HTERT RPE-1 (cell line): Measurements from ENCODE around the gene PCNT.

ENCODE experiments used
- in situ Hi-C: fragments of 300-500 bp; cut with MboI; formaldehyde crosslinking; loops from 4 replicates; pipeline ENCODE4 v1.14.3; 2020; ENCODE audit warnings: low sequenced_read_pairs

PCNT gene

DNA sequence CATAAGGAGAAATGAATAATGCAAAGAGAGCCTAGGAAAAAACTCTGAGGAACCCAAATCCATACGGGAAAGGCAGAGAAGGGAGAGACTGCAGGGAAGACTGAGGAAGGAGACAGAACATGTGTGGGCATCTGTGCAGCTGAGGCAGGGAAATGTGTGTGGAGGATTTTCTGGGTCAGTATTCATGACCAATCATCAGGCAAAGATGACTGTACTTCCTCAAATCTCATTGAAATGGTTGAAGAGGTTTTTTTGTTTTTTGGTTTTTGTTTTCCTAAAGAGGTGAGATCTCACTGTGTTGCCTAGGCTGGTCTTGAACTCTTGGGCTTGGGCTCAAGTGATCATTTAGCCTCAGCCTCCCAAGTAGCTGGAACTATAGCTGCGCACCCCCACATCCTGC is 150.4 kb downstream of the PCNT start:
- in situ Hi-C loops = no loop called here

DNA sequence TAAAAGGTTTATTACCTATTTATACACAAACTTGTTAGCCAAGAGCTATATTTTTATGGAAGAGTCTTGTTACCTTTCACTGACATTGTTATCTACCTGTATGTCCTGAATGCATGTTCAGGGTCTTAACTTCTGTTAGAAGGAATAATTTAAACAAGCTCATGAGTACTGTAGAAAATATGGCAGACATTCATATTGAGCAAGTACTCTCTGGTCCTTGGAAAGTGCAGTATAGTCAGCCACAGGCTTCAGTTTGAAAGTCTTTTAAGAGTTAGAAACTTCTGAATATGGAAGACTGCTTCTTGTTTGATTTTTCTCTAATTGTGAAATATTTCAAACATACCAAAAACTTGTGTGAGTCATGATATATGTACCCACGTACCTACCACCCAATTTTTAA is 151.3 kb downstream of the PCNT start:
- in situ Hi-C loops = no loop called here

DNA sequence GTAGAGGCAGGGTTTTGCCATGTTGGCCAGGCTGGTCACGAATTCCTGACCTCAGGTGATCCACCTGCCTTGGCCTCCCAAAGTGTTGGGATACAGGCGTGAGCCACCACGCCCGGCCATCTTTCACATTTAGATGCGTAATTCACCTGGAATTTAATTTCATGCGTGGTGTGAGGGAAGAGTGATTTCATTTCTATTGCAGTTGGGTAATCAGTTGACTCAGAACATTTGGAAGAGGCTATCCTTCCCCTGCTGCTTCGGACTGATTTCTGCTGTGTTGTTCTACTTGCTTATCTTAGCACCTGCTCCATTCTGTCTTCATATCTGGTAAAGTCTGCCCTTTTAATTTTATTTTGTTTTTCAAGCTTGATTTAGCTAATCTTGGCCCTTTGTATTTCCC is 153.8 kb downstream of the PCNT start:
- in situ Hi-C loops = no loop called here

DNA sequence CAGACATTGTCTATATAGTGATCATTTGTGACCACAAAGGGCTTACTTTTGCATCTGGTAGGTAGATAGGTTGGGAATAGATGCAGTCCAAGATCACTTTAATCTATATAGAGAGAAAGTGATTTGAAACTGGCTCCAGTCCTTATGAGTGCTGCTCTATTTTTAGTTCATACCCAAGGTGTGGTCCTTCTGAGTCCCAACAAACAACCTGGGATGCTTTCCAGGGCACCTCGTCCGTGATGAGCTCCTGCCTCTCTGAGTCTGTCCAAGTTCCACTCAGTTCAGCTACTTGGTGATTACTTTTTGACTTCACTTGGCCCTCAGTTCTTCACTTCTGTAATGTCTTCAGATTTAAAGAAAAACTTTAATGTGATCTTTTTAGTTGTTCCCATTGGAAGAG is 155.0 kb downstream of the PCNT start:
- in situ Hi-C loops = no loop called here

DNA sequence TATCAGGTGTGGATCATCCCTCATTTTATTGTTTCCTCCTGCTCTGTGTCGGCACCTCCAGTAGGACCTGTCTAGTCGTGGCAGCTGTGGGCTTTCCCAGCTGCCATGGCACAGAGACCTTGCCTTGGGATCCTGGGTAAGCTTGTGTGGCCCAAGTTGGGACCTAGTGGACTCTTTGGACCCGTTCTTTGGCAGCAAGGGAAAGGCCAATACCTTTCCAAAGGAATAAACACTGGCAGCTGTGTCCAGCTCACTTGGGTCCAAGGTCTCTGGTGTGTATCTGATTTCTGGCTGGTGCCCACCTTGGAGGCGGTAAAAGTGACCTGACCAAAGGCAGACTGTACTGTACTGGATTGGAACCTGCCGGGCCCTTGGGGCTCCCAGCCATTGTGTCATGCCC is 156.5 kb downstream of the PCNT start:
- in situ Hi-C loops = no loop called here

DNA sequence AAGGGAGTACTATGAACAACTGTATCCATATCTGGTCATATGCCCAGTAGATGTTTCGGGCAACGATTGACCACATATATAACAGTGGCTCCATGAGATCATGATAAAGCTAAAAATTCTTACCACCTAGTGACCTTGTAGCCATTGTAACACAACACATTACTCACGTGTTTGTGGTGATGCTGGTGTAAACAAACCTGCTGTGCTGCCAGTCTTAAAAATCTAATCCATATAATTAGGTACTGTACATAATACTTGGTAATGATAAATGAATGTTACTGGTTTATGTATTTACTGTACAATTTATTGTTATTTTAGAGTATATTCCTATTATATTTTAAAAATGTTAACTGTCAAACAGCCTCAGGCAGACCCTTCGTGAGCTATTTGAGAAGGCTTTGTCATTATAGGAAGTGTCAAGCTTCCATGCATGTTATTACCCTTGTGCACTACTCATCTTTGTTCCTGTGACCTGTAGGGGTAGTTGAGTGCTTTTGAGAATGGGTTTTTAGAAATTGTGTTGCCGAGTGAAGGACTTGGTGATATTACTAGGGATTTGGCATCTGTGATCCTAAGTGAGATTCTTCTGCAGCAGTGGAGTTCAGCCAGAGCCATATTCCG is 158.4 kb downstream of the PCNT start:
- in situ Hi-C loops = no loop called here

DNA sequence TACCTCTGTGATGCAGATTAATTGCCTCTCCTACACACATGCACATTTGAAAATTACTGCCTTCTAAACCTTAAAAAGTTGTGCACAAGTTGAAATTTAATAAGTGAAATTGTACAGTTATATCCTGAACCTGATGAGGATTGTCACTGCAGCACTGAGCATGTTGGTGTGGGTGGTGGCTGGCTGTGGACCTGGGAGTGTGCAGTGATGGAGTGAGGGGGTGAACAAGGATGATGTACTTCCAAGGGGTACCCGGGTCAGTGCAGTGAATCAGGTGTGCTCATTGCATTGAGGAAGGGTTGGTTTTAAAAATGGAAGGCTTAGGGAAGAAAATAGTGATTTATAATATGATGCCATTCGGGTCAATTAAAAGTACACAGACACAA is 158.9 kb downstream of the PCNT start:
- in situ Hi-C loops = no loop called here

DNA sequence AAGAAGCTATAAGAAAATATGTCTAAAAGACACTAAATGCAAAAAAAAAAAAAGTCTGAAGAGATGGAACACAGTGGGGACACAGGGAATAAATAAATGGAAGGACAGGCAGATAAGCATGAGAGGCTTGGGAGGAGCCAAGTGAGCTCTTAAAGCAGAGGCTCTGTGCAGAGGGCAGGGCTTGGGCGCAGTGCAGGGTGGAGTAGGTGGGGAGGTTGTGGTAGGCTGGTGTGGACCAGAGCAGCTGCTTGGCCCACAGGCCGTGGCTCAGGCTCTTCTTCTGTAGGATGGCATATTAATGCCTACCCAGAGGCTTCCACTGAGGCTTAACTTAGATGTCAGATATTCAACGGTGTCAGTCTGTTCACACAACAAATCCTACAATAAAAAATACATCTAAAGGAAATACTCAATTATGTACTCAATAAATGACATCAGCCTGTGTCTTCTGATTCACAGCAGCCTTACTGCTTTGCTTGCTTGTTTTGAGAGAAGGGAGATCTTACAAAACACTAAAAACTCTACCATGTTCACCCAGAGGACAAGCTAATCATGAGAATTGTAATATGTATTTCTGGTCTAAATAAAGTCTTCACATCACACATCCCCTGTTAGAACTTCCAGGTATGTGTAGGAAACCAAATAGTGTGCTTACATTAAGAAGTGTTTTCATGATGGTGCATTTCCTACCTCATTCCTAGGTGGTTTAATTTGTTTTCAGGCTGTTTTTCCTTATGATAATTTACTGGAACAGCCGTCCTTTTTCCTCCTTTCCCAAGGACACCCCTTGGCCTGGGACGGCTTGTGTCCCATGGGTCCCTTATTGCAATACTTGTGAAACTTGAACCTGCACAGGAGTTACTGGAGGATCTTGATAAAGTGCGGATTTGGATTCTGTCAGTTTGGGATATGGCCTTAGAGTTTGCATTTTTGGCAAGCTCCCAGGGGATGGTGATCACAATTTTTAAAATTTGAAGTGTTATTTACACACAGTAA is 159.6 kb downstream of the PCNT start:
- in situ Hi-C loops = no loop called here

DNA sequence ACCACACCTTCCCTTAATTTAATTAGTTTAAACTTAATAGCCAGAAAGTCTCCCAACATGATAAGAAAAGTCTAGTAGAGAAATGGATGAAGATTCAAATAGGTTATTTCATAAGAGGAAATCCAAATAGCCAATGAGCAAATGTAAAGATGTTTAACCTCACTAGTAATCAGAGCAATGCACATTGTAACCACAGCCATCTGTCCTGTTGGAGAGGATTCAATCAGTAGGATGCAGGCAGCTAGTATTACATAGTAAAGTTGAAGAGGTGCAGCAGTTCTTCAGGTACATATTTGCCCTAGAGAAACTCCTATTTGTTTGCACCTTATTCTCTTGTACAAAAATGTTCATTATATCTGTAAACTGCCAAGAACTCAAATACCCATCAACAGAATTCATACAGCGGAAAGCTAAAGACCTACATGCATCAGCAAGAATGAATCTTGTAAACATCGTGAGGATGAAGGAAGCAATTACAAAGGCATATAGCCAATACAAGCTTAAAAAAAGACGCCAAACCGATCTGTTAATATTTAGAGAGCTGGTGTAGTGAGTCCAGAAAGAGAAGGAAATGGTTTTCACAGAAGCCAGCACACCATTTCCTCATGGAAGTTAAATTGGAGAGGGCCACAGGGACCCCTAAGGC is 162.6 kb downstream of the PCNT start:
- in situ Hi-C loops = no loop called here

DNA sequence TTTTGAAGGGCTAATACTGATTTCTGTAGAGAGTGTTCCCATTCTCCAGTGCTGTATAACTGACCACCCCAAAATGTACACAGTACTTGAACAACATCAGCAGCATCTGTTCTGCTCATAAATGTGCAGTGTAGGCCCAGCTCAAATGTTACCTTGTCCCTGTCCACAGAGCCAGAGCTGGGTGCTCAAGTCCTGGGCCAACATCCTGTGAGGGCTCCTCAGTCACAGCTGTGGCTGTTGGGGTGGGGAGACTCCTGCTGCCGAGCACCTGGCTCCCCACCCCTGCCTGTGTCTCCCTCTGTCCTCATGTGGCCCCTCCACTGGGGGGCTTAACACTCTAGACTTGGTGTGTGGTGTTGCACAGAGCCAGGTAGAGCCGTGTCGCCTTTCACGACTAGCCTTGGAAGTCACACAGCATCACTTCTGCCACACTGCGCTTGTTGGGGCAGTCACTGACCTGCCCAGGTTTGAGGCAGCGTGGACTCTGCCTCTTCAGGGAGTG is 165.3 kb downstream of the PCNT start:
- in situ Hi-C loops = no loop called here

DNA sequence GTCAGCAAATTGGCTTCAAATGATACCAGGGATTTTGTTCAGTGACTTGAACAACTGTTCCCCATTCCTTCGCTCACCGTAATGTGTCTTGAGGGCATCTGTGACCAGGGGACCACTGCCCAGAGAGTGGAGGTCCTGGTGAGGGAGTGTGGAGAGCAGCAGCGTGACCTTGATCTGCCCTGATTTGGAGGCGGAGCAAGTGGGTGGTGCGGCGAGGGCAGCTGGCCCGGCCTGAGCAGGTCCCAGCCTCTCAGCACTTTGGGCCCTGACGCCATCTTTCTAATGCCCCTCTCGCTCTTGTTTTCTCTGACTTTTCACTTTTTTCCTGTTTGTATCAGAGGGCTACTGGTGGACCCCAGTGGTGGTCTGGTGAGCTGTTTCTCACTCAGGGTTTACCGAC is 165.8 kb downstream of the PCNT start:
- in situ Hi-C loops = no loop called here

DNA sequence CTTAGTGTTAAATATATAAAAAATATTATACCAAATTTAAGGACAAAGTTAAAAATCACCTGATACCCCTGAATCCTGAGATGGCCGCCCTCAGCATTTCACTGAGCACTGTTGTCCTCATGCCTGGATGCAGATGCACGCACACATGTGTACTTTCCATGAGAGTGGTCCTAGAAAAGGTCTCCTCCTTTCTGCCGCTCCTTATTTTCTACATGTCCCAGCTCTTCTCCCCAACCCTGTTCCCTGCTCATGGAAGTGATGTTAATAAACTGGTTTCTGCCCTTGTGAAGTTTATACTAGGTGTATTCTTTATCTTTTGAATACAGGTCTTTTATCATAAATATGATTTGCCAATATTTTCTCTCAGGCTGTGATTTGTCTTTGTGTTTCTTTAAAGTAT is 167.6 kb downstream of the PCNT start:
- in situ Hi-C loops = no loop called here

DNA sequence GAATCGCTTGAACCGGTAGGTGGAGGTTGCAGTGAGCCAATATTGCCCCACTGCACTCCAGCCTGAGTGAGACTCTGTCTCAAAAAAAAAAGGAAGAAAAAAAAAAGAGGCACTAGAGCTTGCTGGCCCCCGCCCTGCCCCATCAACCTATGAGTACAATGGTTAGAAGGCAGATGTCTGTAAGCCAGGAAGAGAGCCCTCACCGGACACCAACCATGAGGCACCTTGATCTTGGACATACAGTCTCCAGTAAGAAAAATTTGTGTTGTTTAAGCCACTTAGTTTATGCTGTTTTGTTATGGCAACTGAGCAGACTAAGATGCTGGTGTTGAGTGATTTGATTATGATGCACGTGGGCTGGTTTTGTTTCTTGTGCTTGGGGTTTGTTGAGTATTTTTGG is 168.9 kb downstream of the PCNT start:
- in situ Hi-C loops = no loop called here

DNA sequence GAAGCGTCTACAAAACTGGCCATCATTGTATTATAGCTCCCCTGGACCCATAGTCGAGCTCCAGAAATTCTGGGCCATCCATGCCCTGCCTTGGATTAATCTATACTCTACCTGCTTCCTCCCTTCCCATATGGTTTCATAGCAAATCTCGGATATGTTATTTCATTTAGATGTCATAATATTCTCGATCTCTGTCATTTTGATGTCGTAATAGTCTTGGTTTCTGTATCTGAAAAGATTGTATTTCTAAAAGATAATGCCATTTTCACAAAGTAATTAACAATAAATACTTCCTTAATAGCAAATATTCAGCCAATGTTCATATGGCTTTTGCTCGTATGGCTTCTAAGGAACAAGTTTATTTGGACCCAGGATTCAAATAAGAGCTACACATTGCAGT is 169.9 kb downstream of the PCNT start:
- in situ Hi-C loops = no loop called here
